ENCODE measurements around the gene FAF1.
A peak's percentile ranks its signal among the peaks of the same experiment; 100 is the strongest.

The FAF1 gene

GRCh38 chr1:50959913-50960844 is at the start of gene FAF1:
Gene FAF1, minus strand, starts transcription at chr1:50960267. Its CDS starts 456 bp downstream, at chr1:50959811.
- TF ChIP-seq CEBPB (IDR thresholded peaks at IDR 0.05) (0 out of 2 replicates have a peak, but pooled peaks have one; percentile 4), EGR1 (IDR thresholded peaks at IDR 0.05) (peak; percentile 97), RAD21 (IDR thresholded peaks at IDR 0.05; ENCODE audit: low read depth) (no peak; the same call in 1 of the 2 replicates), EP300 (IDR thresholded peaks at IDR 0.05; ENCODE audit: borderline replicate concordance) (peak; percentile 63), ZBTB7A (IDR thresholded peaks at IDR 0.05; ENCODE audit: low read depth) (no peak), TCF12 (IDR thresholded peaks at IDR 0.05; ENCODE audit: low read depth) (peak; percentile 85), NFIC (IDR thresholded peaks at IDR 0.05) (peak; percentile 63), TEAD4 (IDR thresholded peaks at IDR 0.05) (peak; percentile 36), CREB1 (IDR thresholded peaks at IDR 0.05; ENCODE audit: low read depth) (peak; percentile 96), FOXM1 (IDR thresholded peaks at IDR 0.05; ENCODE audit: borderline replicate concordance, low read depth) (peak; percentile 66; the same call in 1 of the 2 replicates), MAX (IDR thresholded peaks at IDR 0.05) (peak; percentile 94), YY1 (IDR thresholded peaks at IDR 0.05; ENCODE audit: low read depth) (peak; percentile 60; the same call in 1 of the 2 replicates), USF1 (IDR thresholded peaks at IDR 0.05) (peak; percentile 98), REST (IDR thresholded peaks at IDR 0.05; ENCODE audit: low read depth) (no peak), TAF1 (IDR thresholded peaks at IDR 0.05; ENCODE audit: low read depth) (peak; percentile 90)

GRCh38 chr1:51009381-51009780 is 49.3 kb upstream of the FAF1 start:
- no peak for TF ChIP-seq EGR1 (IDR thresholded peaks at IDR 0.05)
- no peak for TF ChIP-seq FOXM1 (IDR thresholded peaks at IDR 0.05; ENCODE audit: borderline replicate concordance, low read depth)
- TF ChIP-seq CEBPB (IDR thresholded peaks at IDR 0.05): no peak

- TF ChIP-seq TCF12 (IDR thresholded peaks at IDR 0.05; ENCODE audit: low read depth) (no peak), REST (IDR thresholded peaks at IDR 0.05; ENCODE audit: low read depth) (no peak), EP300 (IDR thresholded peaks at IDR 0.05; ENCODE audit: borderline replicate concordance) (no peak), CEBPB (IDR thresholded peaks at IDR 0.05) (no peak), RAD21 (IDR thresholded peaks at IDR 0.05; ENCODE audit: low read depth) (no peak), TAF1 (IDR thresholded peaks at IDR 0.05; ENCODE audit: low read depth) (no peak), NFIC (IDR thresholded peaks at IDR 0.05) (no peak), EGR1 (IDR thresholded peaks at IDR 0.05) (no peak), TEAD4 (IDR thresholded peaks at IDR 0.05) (no peak), USF1 (IDR thresholded peaks at IDR 0.05) (no peak)
Observed at GRCh38 chr1:51002516-51002915, 42.4 kb upstream of the FAF1 start.

GRCh38 chr1:51000651-51001050 is 40.6 kb upstream of the FAF1 start:
- no peak for TF ChIP-seq YY1 (IDR thresholded peaks at IDR 0.05; ENCODE audit: low read depth)
- TF ChIP-seq ZBTB7A (IDR thresholded peaks at IDR 0.05; ENCODE audit: low read depth): no peak
- no peak for TF ChIP-seq EGR1 (IDR thresholded peaks at IDR 0.05)
- TF ChIP-seq MAX (IDR thresholded peaks at IDR 0.05): no peak
- no peak for TF ChIP-seq TEAD4 (IDR thresholded peaks at IDR 0.05)
- no peak for TF ChIP-seq RAD21 (IDR thresholded peaks at IDR 0.05; ENCODE audit: low read depth)
- no peak for TF ChIP-seq USF1 (IDR thresholded peaks at IDR 0.05)
- TF ChIP-seq REST (IDR thresholded peaks at IDR 0.05; ENCODE audit: low read depth): no peak
- no peak for TF ChIP-seq NFIC (IDR thresholded peaks at IDR 0.05)
- TF ChIP-seq EP300 (IDR thresholded peaks at IDR 0.05; ENCODE audit: borderline replicate concordance): no peak
- TF ChIP-seq CEBPB (IDR thresholded peaks at IDR 0.05): no peak
- no peak for TF ChIP-seq CREB1 (IDR thresholded peaks at IDR 0.05; ENCODE audit: low read depth)
- no peak for TF ChIP-seq TAF1 (IDR thresholded peaks at IDR 0.05; ENCODE audit: low read depth)
- TF ChIP-seq FOXM1 (IDR thresholded peaks at IDR 0.05; ENCODE audit: borderline replicate concordance, low read depth): no peak
- TF ChIP-seq TCF12 (IDR thresholded peaks at IDR 0.05; ENCODE audit: low read depth): no peak
